ENCODE results near the gene RXYLT1.

- TF ChIP-seq CTCF (IDR thresholded peaks at IDR 0.05) (no peak), EZH2phosphoT487 (IDR thresholded peaks at IDR 0.05) (no peak), EZH2 (IDR thresholded peaks at IDR 0.05) (no peak)
Observed at GRCh38 chr12:63782466-63782865, 2.8 kb downstream of the RXYLT1 start.

Measured in neural progenitor cell (in vitro differentiated cells).